Esophagus squamous epithelium (tissue), 5 donors: Measurements from ENCODE around the gene FMNL1. TPM values are rescaled to one million over a fixed set of nuclear protein-coding genes. Genes with fewer than 3 reads are reported as not detected.

Source experiments
- DNase-seq: peaks from one replicate; lab custom pipeline; 2025; lab: John Stamatoyannopoulos, UW
- H3K27ac ChIP-seq, 4 donors: fragments of 200-600 bp; sonication (generic); one replicate each; pipeline ENCODE4 v1.5.1; 2016 to 2019; ENCODE audit warnings: mild to moderate bottlenecking in 1 of 4
- H3K27me3 ChIP-seq, 4 donors: fragments of 200-600 bp; sonication (generic); 1 replicate in 3 of 4; 2 replicates in 1 of 4; pipeline versions ENCODE4 v1.5.1 to v1.6.0; 2017 to 2021; ENCODE audit warnings: antibody characterized with exemption in 1 of 4
- H3K36me3 ChIP-seq, 3 donors: fragments of 200-600 bp; sonication (generic); one replicate each; pipeline ENCODE4 v1.5.1; 2016 to 2019
- H3K4me1 ChIP-seq, 3 donors: fragments of 200-600 bp; sonication (generic); one replicate each; pipeline ENCODE4 v1.5.1; 2017 to 2019
- H3K4me3 ChIP-seq, 4 donors: fragments of 200-600 bp; sonication (generic); 1 replicate in 3 of 4; 2 replicates in 1 of 4; pipeline ENCODE4 v1.5.1; 2016 to 2019; ENCODE audit warnings: mild to moderate bottlenecking in 2 of 4, moderate library complexity in 1 of 4
- H3K9me3 ChIP-seq, 3 donors: fragments of 200-600 bp; sonication (generic); one replicate each; pipeline ENCODE4 v1.5.1; 2016 to 2019
- CTCF ChIP-seq, 6 experiments: fragments of 450-650 bp in 4 of 6; fragments of 200-600 bp in 2 of 6; sonication (generic) in 2 of 6; IDR thresholded peaks; one replicate each; pipeline ENCODE4 v1.5.1; 2016 to 2019; ENCODE audit warnings: antibody characterized with exemption in 6 of 6, mild to moderate bottlenecking in 4 of 6, moderate library complexity in 4 of 6
- POLR2A ChIP-seq, 4 donors: fragments of 450-650 bp; IDR thresholded peaks; one replicate each; pipeline ENCODE4 v1.6.1; 2017; ENCODE audit warnings: antibody characterized with exemption in 4 of 4, mild to moderate bottlenecking in 4 of 4, moderate library complexity in 3 of 4
- WGBS, 2 donors: methylation state at CpG; one replicate each; pipeline ENCODE4 v1.1.5; 2018; 5-methylcytosine and 5-hydroxymethylcytosine counted together
- intact Hi-C: fragments of 100-400 bp; cut with DNase I; formaldehyde crosslinking; loops from one replicate; pipeline ENCODE4 v1.15.0; 2022
- total RNA-seq, 4 donors: library from RNA; depleted of rRNA; stranded (reverse); fragments of >200 nt; gene quantifications; one replicate each; pipeline ENCODE4 v1.1.0, GENCODE V29; 2016
- donor health status: DM: yes; HTN: yes; CAD: no.

Gene FMNL1
- total RNA-seq, 4 donors from 2014 or later = 3.5 to 16.8 (median 6.9) TPM

DNA sequence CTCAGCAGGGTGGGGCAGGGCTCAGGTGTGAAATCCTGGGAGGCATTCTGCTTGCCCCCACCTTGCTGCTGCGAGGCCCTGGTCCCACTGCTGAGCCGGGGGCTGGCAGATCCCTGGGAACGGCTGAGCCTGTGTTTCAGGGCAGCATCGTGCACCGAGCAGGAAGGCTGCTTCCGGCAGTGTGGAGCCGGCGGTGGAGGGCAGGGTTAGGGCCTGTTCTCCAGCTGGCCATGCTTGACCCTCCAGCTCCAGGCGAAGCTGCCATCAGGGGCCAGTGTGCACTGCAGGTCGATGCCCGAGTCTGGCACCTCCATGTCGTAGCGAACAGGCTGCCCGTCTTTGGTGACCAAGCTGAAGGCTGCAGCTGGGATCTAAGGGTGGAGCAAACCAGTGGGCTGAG, 42.7 kb downstream of the FMNL1 start:
- intact Hi-C loops = no loop called here
- Histone ChIP-seq H3K4me1 (peaks cover 14 to 39% (median 17%) of the 10 kb centered on the region in 3 donors), H3K4me3 (no peak overlapping the region), H3K36me3 (peaks cover 35 to 65% (median 49%) of the 10 kb centered on the region in 3 donors), H3K27me3 (no peaks in the 10 kb centered on the region), H3K9me3 (no peaks in the 10 kb centered on the region), H3K27ac (no peak overlapping the region)
- TF ChIP-seq CTCF (IDR thresholded peaks at IDR 0.05) (no peak), POLR2A (IDR thresholded peaks at IDR 0.05) (no peak)
- DNase-seq = no peak
- WGBS, 2 donors = no CpG with 5 or more reads among the region's 14 CpGs

- Histone ChIP-seq H3K4me1 (peaks cover 14 to 39% (median 17%) of the 10 kb centered on the region in 3 donors), H3K4me3 (no peak overlapping the region), H3K36me3 (peaks cover 40 to 71% (median 55%) of the 10 kb centered on the region in 3 donors), H3K27me3 (no peaks in the 10 kb centered on the region), H3K27ac (no peak overlapping the region), H3K9me3 (no peaks in the 10 kb centered on the region)
- DNase-seq = no peak
- 65 to 80% methylated on average over 3 to 5 of the region's 8 CpGs for whole genome bisulfite sequencing, 2 donors
- TF ChIP-seq CTCF (IDR thresholded peaks at IDR 0.05) = no peak
- no peak for TF ChIP-seq POLR2A (IDR thresholded peaks at IDR 0.05)
- intact Hi-C loops = no loop called here
These were observed 43.3 kb downstream of the FMNL1 start for GRCh38 chr17:45264988-45265387.

DNA sequence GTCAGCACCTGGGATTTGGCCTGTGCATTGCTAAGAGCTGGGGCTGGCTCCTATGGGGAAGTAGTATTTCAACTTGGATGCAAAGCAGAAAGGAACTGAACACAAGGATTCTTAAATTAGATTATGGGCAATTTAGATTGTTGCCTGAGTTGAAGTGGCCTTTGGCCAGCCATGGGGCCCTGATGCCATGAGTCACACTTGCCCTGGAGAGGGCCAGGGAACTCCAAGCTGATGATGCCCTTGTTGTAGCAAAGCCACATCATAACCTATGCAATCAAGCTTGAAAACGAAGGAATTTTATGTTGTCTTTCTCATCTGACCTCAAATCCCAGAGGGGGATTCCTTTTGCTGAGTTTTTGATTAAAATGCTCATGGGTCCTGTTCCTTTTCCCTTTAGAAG, 44.1 kb downstream of the FMNL1 start:
- Histone ChIP-seq H3K9me3 (no peaks in the 10 kb centered on the region), H3K36me3 (peaks cover 49 to 79% (median 63%) of the 10 kb centered on the region in 3 donors), H3K4me1 (peaks cover 14 to 39% (median 17%) of the 10 kb centered on the region in 3 donors), H3K4me3 (no peak overlapping the region), H3K27ac (no peak overlapping the region), H3K27me3 (no peaks in the 10 kb centered on the region)
- WGBS, 2 donors = 43% methylated on average over 1 of the region's 1 CpG
- TF ChIP-seq POLR2A (IDR thresholded peaks at IDR 0.05) (no peak), CTCF (IDR thresholded peaks at IDR 0.05) (no peak)
- intact Hi-C loops = no loop called here
- no peak for DNase-seq

- Histone ChIP-seq H3K36me3 (peaks cover 52 to 85% (median 68%) of the 10 kb centered on the region in 3 donors), H3K9me3 (no peaks in the 10 kb centered on the region), H3K4me3 (no peak overlapping the region), H3K27me3 (no peaks in the 10 kb centered on the region), H3K4me1 (peaks cover 14 to 36% (median 17%) of the 10 kb centered on the region in 3 donors), H3K27ac (no peak overlapping the region)
- TF ChIP-seq CTCF (IDR thresholded peaks at IDR 0.05) = no peak
- TF ChIP-seq POLR2A (IDR thresholded peaks at IDR 0.05) = no peak
- intact Hi-C loops = no loop called here
- 77 to 100% methylated on average over 1 to 5 of the region's 13 CpGs for WGBS, 2 donors
- DNase-seq = no peak
These were observed 44.8 kb downstream of the FMNL1 start for GRCh38 chr17:45266372-45266926.

GRCh38 chr17:45267436-45268055, 45.9 kb downstream of the FMNL1 start:
- no peak overlapping the region for H3K27ac ChIP-seq
- no peak for DNase-seq
- H3K9me3 ChIP-seq = no peaks in the 10 kb centered on the region
- intact Hi-C loops = no loop called here
- H3K36me3 ChIP-seq = peaks cover 53 to 96% (median 79%) of the 10 kb centered on the region in 3 donors
- no peak overlapping the region for H3K4me3 ChIP-seq
- WGBS, 2 donors = 94% methylated on average over 2 to 6 of the region's 10 CpGs
- no peaks in the 10 kb centered on the region for H3K27me3 ChIP-seq
- peaks cover 7 to 25% (median 9%) of the 10 kb centered on the region in 3 donors for H3K4me1 ChIP-seq
- TF ChIP-seq CTCF (IDR thresholded peaks at IDR 0.05) (no peak), POLR2A (IDR thresholded peaks at IDR 0.05) (no peak)
